Measurements from ENCODE around the gene OR2L2. TPM values are rescaled to one million over a fixed set of nuclear protein-coding genes. Genes with fewer than 3 reads are reported as not detected.

OR2L2 gene
- total and polyA plus RNA-seq, 9 of the 15 experiments (the other 6 are each of a cell fraction or from before 2014, with no cell fraction given) = 0.04 to 0.07 (median 0.05) TPM; not detected in 6

- no peak for TF ChIP-seq TCFL5 (CRISPR knock-in tag; conservative IDR thresholded peaks at IDR 0.05)
- TF ChIP-seq HIVEP1 (CRISPR knock-in tag; IDR thresholded peaks at IDR 0.05) = no peak
These were observed 16.7 kb downstream of the OR2L2 start, which contains the start of gene OR2L3 (continued) for GRCh38 chr1:248046536-248046935.

GRCh38 chr1:248047008-248047407, 17.1 kb downstream of the OR2L2 start:
- CTCF ChIA-PET (ENCODE audit: low intra/inter-chr PET ratio) = no interaction called here
- no peak for FAIRE-seq
- WGBS (ENCODE audit: insufficient coverage, low coverage, missing lambda C conversion rate) = 0% methylated on average over 1 of the region's 1 CpG
- TF ChIP-seq ELK1 (CRISPR knock-in tag; IDR thresholded peaks at IDR 0.05) = no peak
- TF ChIP-seq XRCC4 (IDR thresholded peaks at IDR 0.05; ENCODE audit: extremely low read depth, insufficient read depth, insufficient read length) = no peak
- no peak for TF ChIP-seq ZNF444 (CRISPR knock-in tag; IDR thresholded peaks at IDR 0.05)
- TF ChIP-seq ARID3A (IDR thresholded peaks at IDR 0.05; ENCODE audit: borderline replicate concordance, low read depth, low read length) = no peak
- TF ChIP-seq RFX5 (IDR thresholded peaks at IDR 0.05; ENCODE audit: low read depth, low read length) = no peak
- no peak for TF ChIP-seq CTCFL (IDR thresholded peaks at IDR 0.05; ENCODE audit: borderline replicate concordance, insufficient read depth, low read depth, low read length, poor library complexity, severe bottlenecking)
- no peak for TF ChIP-seq FUS (optimal IDR thresholded peaks at IDR 0.05; ENCODE audit: low read depth, low read length)
- TF ChIP-seq ZSCAN29 (IDR thresholded peaks at IDR 0.05) = no peak

More at GRCh38 chr1:248047008-248047407, 17.1 kb downstream of the OR2L2 start:
- no peak for ATAC-seq
- Histone ChIP-seq H3K79me2 (ENCODE audit: control insufficient read depth, insufficient read depth, low read length) (no peaks in the 10 kb centered on the region), H4K20me1 (replicated peaks; ENCODE audit: control insufficient read depth, insufficient read depth, low read length) (no peaks in the 10 kb centered on the region), H3K27ac (ENCODE audit: extremely low read depth, low read depth, low read length) (no peak overlapping the region), H2AFZ (ENCODE audit: low read depth, low read length) (no peak overlapping the region), H3K4me1 (replicated peaks in 1 of 2; ENCODE audit: control insufficient read depth in 2 of 2, insufficient read depth in 2 of 2, low read length in 2 of 2) (no peaks in the 10 kb centered on the region), H3K4me2 (ENCODE audit: insufficient read depth, low read length) (no peak overlapping the region), H3K9ac (ENCODE audit: insufficient read depth in 1 of 2, low read depth in 2 of 2, low read length in 2 of 2) (no peak overlapping the region), H3K9me1 (ENCODE audit: control insufficient read depth, insufficient read depth, low read length) (no peaks in the 10 kb centered on the region), H3K9me3 (replicated peaks; ENCODE audit: control insufficient read depth, insufficient read depth, low read depth, low read length) (no peaks in the 10 kb centered on the region), H3K36me3 (ENCODE audit: control insufficient read depth, insufficient read depth, low read length) (no peaks in the 10 kb centered on the region), H3K27me3 (ENCODE audit: control insufficient read depth in 2 of 2, insufficient read depth in 2 of 2, low read length in 2 of 2) (no peaks in the 10 kb centered on the region), H3K4me3 (no peak overlapping the region)
- DNase-seq (ENCODE audit: extremely low read depth in 1 of 4, low spot score in 3 of 4) = no peak
- POLR2A ChIA-PET = no interaction called here
- intact Hi-C loops (cut with micrococcal nuclease) = no loop called here
- BruUV-seq (replicated peaks) = no TSS peak
- in situ Hi-C loops (cut with MboI) = no loop called here

Measured in K562 (cell line).